GM21529 (cell line): ENCODE results near the gene ADGRD1.

Experiments
- ATAC-seq: cut with Tn5 transposase; IDR thresholded peaks from one replicate; pipeline ENCODE4 v1.9.1; 2021; ENCODE audit not compliant: unreplicated experiment

ADGRD1 gene

GRCh38 chr12:131052063-131052781, 98.5 kb downstream of the ADGRD1 start:
- ATAC-seq: no peak

- ATAC-seq: no peak
Observed at GRCh38 chr12:131052929-131053328, 99.2 kb downstream of the ADGRD1 start.

GRCh38 chr12:131053567-131053966, 99.9 kb downstream of the ADGRD1 start:
- ATAC-seq: no peak

GRCh38 chr12:131054345-131055092, 100.8 kb downstream of the ADGRD1 start:
- ATAC-seq: no peak

GRCh38 chr12:131055093-131055465, 101.4 kb downstream of the ADGRD1 start:
- no peak for ATAC-seq

GRCh38 chr12:131055596-131056233, 102.0 kb downstream of the ADGRD1 start:
- no peak for ATAC-seq

GRCh38 chr12:131056626-131057025, 102.9 kb downstream of the ADGRD1 start:
- no peak for ATAC-seq

GRCh38 chr12:131057211-131057721, 103.6 kb downstream of the ADGRD1 start:
- no peak for ATAC-seq

- no peak for ATAC-seq
Observed at GRCh38 chr12:131057722-131058515, 104.2 kb downstream of the ADGRD1 start.

- ATAC-seq: no peak
Observed at GRCh38 chr12:131058700-131059099, 105.0 kb downstream of the ADGRD1 start.

GRCh38 chr12:131060011-131060703, 106.5 kb downstream of the ADGRD1 start:
- no peak for ATAC-seq

- ATAC-seq: no peak
Observed at GRCh38 chr12:131061041-131061806, 107.5 kb downstream of the ADGRD1 start.

- no peak for ATAC-seq
Observed at GRCh38 chr12:131063413-131063812, 109.7 kb downstream of the ADGRD1 start.

- no peak for ATAC-seq
Observed at GRCh38 chr12:131063960-131064359, 110.3 kb downstream of the ADGRD1 start.

GRCh38 chr12:131065279-131065678, 111.6 kb downstream of the ADGRD1 start:
- no peak for ATAC-seq

- no peak for ATAC-seq
Observed at GRCh38 chr12:131065801-131066200, 112.1 kb downstream of the ADGRD1 start.

- ATAC-seq: no peak
Observed at GRCh38 chr12:131066207-131066885, 112.6 kb downstream of the ADGRD1 start.

GRCh38 chr12:131066886-131067490, 113.3 kb downstream of the ADGRD1 start:
- no peak for ATAC-seq
